Activated T-cell treated with anti-CD3 and anti-CD28 coated beads, Interleukin-2, amount 50 U/mL, for 24 hours (primary cell): Measurements from ENCODE around the gene SELENOM.
A peak's percentile ranks its signal among the peaks of the same experiment; 100 is the strongest.
"Not testable (repeated sequence)": the region's sequence is repeated elsewhere in the genome, so short reads cannot be mapped to it uniquely, and the experiment has no call there.

Experiments used
- DNase-seq: peaks from one replicate; pipeline ENCODE4 v3.0.0-alpha.2; 2020
- H3K27ac Mint-ChIP-seq: 2 replicates; pipeline ENCODE4 v1.8.0; 2020; ENCODE audit warnings: mild to moderate bottlenecking, mixed read lengths
- H3K27me3 Mint-ChIP-seq: 2 replicates; pipeline ENCODE4 v1.8.0; 2020; ENCODE audit warnings: mixed read lengths
- H3K36me3 Mint-ChIP-seq: 2 replicates; pipeline ENCODE4 v1.8.0; 2020; ENCODE audit warnings: low read depth, mixed read lengths
- H3K4me1 Mint-ChIP-seq: 2 replicates; pipeline ENCODE4 v1.8.0; 2020; ENCODE audit warnings: low read depth, mixed read lengths
- H3K4me3 Mint-ChIP-seq: 2 replicates; pipeline ENCODE4 v1.8.0; 2020; ENCODE audit warnings: mild to moderate bottlenecking, moderate library complexity, mixed read lengths
- H3K9me3 Mint-ChIP-seq: 2 replicates; pipeline ENCODE4 v1.8.0; 2020; ENCODE audit warnings: mixed read lengths

The SELENOM gene

GRCh38 chr22:31084811-31085492 lies 22.4 kb downstream of the SELENOM start:
- no peaks in the 10 kb centered on the region for H3K9me3 Mint-ChIP-seq
- DNase-seq: peak; percentile 92
- H3K4me1 Mint-ChIP-seq: peaks cover 41% of the 10 kb centered on the region
- H3K27ac Mint-ChIP-seq: peak overlapping the region; percentile 96
- peaks cover 9% of the 10 kb centered on the region for H3K36me3 Mint-ChIP-seq
- no peaks in the 10 kb centered on the region for H3K27me3 Mint-ChIP-seq
- peak overlapping the region; percentile 91 for H3K4me3 Mint-ChIP-seq

- Mint-ChIP-seq H3K4me3 (peak overlapping the region; percentile 91), H3K9me3 (no peaks in the 10 kb centered on the region), H3K27me3 (no peaks in the 10 kb centered on the region), H3K27ac (peak overlapping the region; percentile 93), H3K36me3 (peaks cover 9% of the 10 kb centered on the region), H3K4me1 (peaks cover 41% of the 10 kb centered on the region)
- no peak for DNase-seq
These were observed 23.2 kb downstream of the SELENOM start for GRCh38 chr22:31083923-31084810.

- H3K4me3 Mint-ChIP-seq: peak overlapping the region; percentile 91
- H3K27me3 Mint-ChIP-seq: no peaks in the 10 kb centered on the region
- no peak for DNase-seq
- H3K4me1 Mint-ChIP-seq: peaks cover 41% of the 10 kb centered on the region
- peak overlapping the region; percentile 93 for H3K27ac Mint-ChIP-seq
- no peaks in the 10 kb centered on the region for H3K9me3 Mint-ChIP-seq
- H3K36me3 Mint-ChIP-seq: peaks cover 9% of the 10 kb centered on the region
These were observed 24.0 kb downstream of the SELENOM start for GRCh38 chr22:31083377-31083768.

- H3K36me3 Mint-ChIP-seq: peaks cover 9% of the 10 kb centered on the region
- H3K4me1 Mint-ChIP-seq: peaks cover 41% of the 10 kb centered on the region
- H3K9me3 Mint-ChIP-seq: no peaks in the 10 kb centered on the region
- H3K4me3 Mint-ChIP-seq: peak overlapping the region; percentile 91
- no peaks in the 10 kb centered on the region for H3K27me3 Mint-ChIP-seq
- peak overlapping the region; percentile 69 for H3K27ac Mint-ChIP-seq
- DNase-seq: peak; percentile 70
These were observed 24.6 kb downstream of the SELENOM start for GRCh38 chr22:31082606-31083376.

- Mint-ChIP-seq H3K27ac (peak overlapping the region; percentile 83), H3K36me3 (peaks cover 9% of the 10 kb centered on the region), H3K27me3 (no peaks in the 10 kb centered on the region), H3K4me3 (peak overlapping the region; percentile 91), H3K4me1 (peaks cover 41% of the 10 kb centered on the region), H3K9me3 (no peaks in the 10 kb centered on the region)
- no peak for DNase-seq
These were observed 25.3 kb downstream of the SELENOM start for GRCh38 chr22:31081963-31082605.

- Mint-ChIP-seq H3K4me1 (peaks cover 41% of the 10 kb centered on the region), H3K27ac (peak within 1 kb of the TSS; percentile 83), H3K27me3 (no peaks in the 10 kb centered on the region), H3K9me3 (no peaks in the 10 kb centered on the region), H3K36me3 (peaks cover 9% of the 10 kb centered on the region), H3K4me3 (peak within 1 kb of the TSS; percentile 91)
- DNase-seq: peak; percentile 93
These were observed 26.3 kb downstream of the SELENOM start, which contains the start of gene SMTN for GRCh38 chr22:31080848-31081649. Gene SMTN (plus strand): TSS chr22:31081318. CDS start chr22:31083259, 1,941 bp downstream.

- Mint-ChIP-seq H3K4me3 (peak overlapping the region; percentile 91), H3K4me1 (peaks cover 41% of the 10 kb centered on the region), H3K9me3 (no peaks in the 10 kb centered on the region), H3K36me3 (peaks cover 9% of the 10 kb centered on the region), H3K27ac (peak overlapping the region; percentile 83), H3K27me3 (no peaks in the 10 kb centered on the region)
- DNase-seq: no peak
These were observed 27.1 kb downstream of the SELENOM start for GRCh38 chr22:31080164-31080847.

GRCh38 chr22:31079095-31079642 lies 28.2 kb downstream of the SELENOM start:
- no peak for DNase-seq
- Mint-ChIP-seq H3K36me3 (peaks cover 4% of the 10 kb centered on the region), H3K27me3 (no peaks in the 10 kb centered on the region), H3K4me1 (peaks cover 37% of the 10 kb centered on the region), H3K27ac (no peak overlapping the region), H3K9me3 (no peaks in the 10 kb centered on the region), H3K4me3 (no peak overlapping the region)

- not testable (repeated sequence) for H3K27me3 Mint-ChIP-seq, H3K36me3 Mint-ChIP-seq, H3K4me3 Mint-ChIP-seq, H3K27ac Mint-ChIP-seq, DNase-seq, H3K9me3 Mint-ChIP-seq
- H3K4me1 Mint-ChIP-seq: peaks cover 29% of the 10 kb centered on the region
These were observed 29.0 kb downstream of the SELENOM start for GRCh38 chr22:31078389-31078788.

- H3K27me3 Mint-ChIP-seq: no peaks in the 10 kb centered on the region
These were observed 29.7 kb downstream of the SELENOM start for GRCh38 chr22:31077681-31078080.

GRCh38 chr22:31075961-31076360 lies 31.4 kb downstream of the SELENOM start:
- Mint-ChIP-seq H3K9me3 (no peaks in the 10 kb centered on the region), H3K27me3 (no peaks in the 10 kb centered on the region), H3K27ac (no peak overlapping the region), H3K36me3 (no peaks in the 10 kb centered on the region), H3K4me3 (no peak overlapping the region), H3K4me1 (peaks cover 5% of the 10 kb centered on the region)
- no peak for DNase-seq

More at GRCh38 chr22:31077681-31078080, 29.7 kb downstream of the SELENOM start:
- H3K9me3 Mint-ChIP-seq: no peaks in the 10 kb centered on the region
- peaks cover 22% of the 10 kb centered on the region for H3K4me1 Mint-ChIP-seq
- no peak overlapping the region for H3K4me3 Mint-ChIP-seq
- H3K36me3 Mint-ChIP-seq: no peaks in the 10 kb centered on the region
- H3K27ac Mint-ChIP-seq: no peak overlapping the region
- DNase-seq: no peak

- H3K9me3 Mint-ChIP-seq: not testable (repeated sequence)
These were observed 33.7 kb downstream of the SELENOM start for GRCh38 chr22:31073545-31074145.

More at GRCh38 chr22:31073545-31074145, 33.7 kb downstream of the SELENOM start:
- not testable (repeated sequence) for H3K4me1 Mint-ChIP-seq, H3K4me3 Mint-ChIP-seq, H3K36me3 Mint-ChIP-seq, H3K27ac Mint-ChIP-seq, H3K27me3 Mint-ChIP-seq, DNase-seq
